Keratinocyte (primary cell): ENCODE results near the gene ACBD3. TPM values are rescaled to one million over a fixed set of nuclear protein-coding genes. Genes with fewer than 3 reads are reported as not detected.

Experiments
- DNase-seq: peaks from one replicate; pipeline ENCODE4 v3.0.0-alpha.2; 2011; ENCODE audit warnings: low read depth, missing footprints, low spot score
- FAIRE-seq: peaks from 2 replicates; lab custom pipeline; 2011; peaks lifted over from hg19 to GRCh38; lab: Jason Lieb, UNC
- H2AFZ ChIP-seq: 2 replicates; pipeline ENCODE4 v1.6.0; 2012; ENCODE audit warnings: low read length, control low read depth, inconsistent platforms; ENCODE audit not compliant: control insufficient read depth
- H3K27ac ChIP-seq: 2 replicates; pipeline ENCODE4 v1.5.1; 2011; ENCODE audit warnings: low read length; ENCODE audit not compliant: control insufficient read depth, insufficient read depth
- H3K27me3 ChIP-seq: 3 replicates; pipeline ENCODE4 v1.6.0; 2011; ENCODE audit warnings: low read length; ENCODE audit not compliant: control insufficient read depth, insufficient read depth; ENCODE audit errors: extremely low read depth
- H3K36me3 ChIP-seq, 2 experiments: 2 replicates in 1 of 2; 3 replicates in 1 of 2; pipeline ENCODE4 v1.5.1; 2011; ENCODE audit warnings: low read length in 2 of 2, mild to moderate bottlenecking in 1 of 2; ENCODE audit not compliant: control insufficient read depth in 2 of 2, insufficient read depth in 2 of 2; ENCODE audit errors: extremely low read depth in 1 of 2
- H3K4me1 ChIP-seq: 3 replicates; pipeline ENCODE4 v1.5.1; 2011; ENCODE audit warnings: low read length; ENCODE audit not compliant: control insufficient read depth, insufficient read depth; ENCODE audit errors: extremely low read depth
- H3K4me2 ChIP-seq: 3 replicates; pipeline ENCODE4 v1.6.0; 2011; ENCODE audit warnings: low read depth, low read length; ENCODE audit not compliant: control insufficient read depth, insufficient read depth; ENCODE audit errors: extremely low read depth
- H3K4me3 ChIP-seq, 3 experiments: fragments of 200-600 bp in 1 of 3; sonication (generic) in 1 of 3; 2 replicates in 2 of 3; 3 replicates in 1 of 3; pipeline ENCODE4 v1.5.1; 2011 to 2016; ENCODE audit warnings: low read length in 3 of 3, mild to moderate bottlenecking in 3 of 3, control low read depth in 2 of 3, inconsistent platforms in 1 of 3, low read depth in 1 of 3, mixed read lengths in 1 of 3, mixed run types in 1 of 3, moderate library complexity in 1 of 3; ENCODE audit not compliant: control insufficient read depth in 2 of 3, insufficient read depth in 2 of 3; ENCODE audit errors: extremely low read depth in 1 of 3
- H3K79me2 ChIP-seq: 2 replicates; pipeline ENCODE4 v1.6.0; 2012; ENCODE audit warnings: low read length; ENCODE audit not compliant: control insufficient read depth, insufficient read depth
- H3K9ac ChIP-seq: 3 replicates; pipeline ENCODE4 v1.6.0; 2011; ENCODE audit warnings: low read length; ENCODE audit not compliant: control insufficient read depth, insufficient read depth; ENCODE audit errors: extremely low read depth
- H3K9me1 ChIP-seq: 3 replicates; pipeline ENCODE4 v1.6.0; 2011; ENCODE audit warnings: low read length; ENCODE audit not compliant: control insufficient read depth, insufficient read depth; ENCODE audit errors: extremely low read depth
- H3K9me3 ChIP-seq: 2 replicates; pipeline ENCODE4 v1.5.1; 2012; ENCODE audit warnings: low read depth, low read length; ENCODE audit not compliant: control insufficient read depth
- H4K20me1 ChIP-seq: 3 replicates; pipeline ENCODE4 v1.6.0; 2011; ENCODE audit warnings: low read length; ENCODE audit not compliant: control insufficient read depth, insufficient read depth; ENCODE audit errors: extremely low read depth
- CTCF ChIP-seq, 3 experiments: IDR thresholded peaks in 1 of 3; conservative IDR thresholded peaks in 1 of 3; optimal IDR thresholded peaks in 1 of 3; 2 replicates in 2 of 3; 3 replicates in 1 of 3; pipeline versions ENCODE3 to v1.5.1; 2011; ENCODE audit warnings: low read length in 3 of 3, mild to moderate bottlenecking in 3 of 3, moderate library complexity in 2 of 3, control low read depth in 1 of 3, inconsistent platforms in 1 of 3; ENCODE audit not compliant: insufficient read depth in 2 of 3; ENCODE audit errors: extremely low read depth in 1 of 3
- EZH2 ChIP-seq: IDR thresholded peaks from one replicate; pipeline ENCODE4 v1.6.1; 2012; ENCODE audit warnings: inconsistent platforms, mild to moderate bottlenecking, low read length, moderate library complexity
- dilution Hi-C: fragments of 300-500 bp; cut with MboI; formaldehyde crosslinking; loops from one replicate; pipeline ENCODE4 v1.7.0; 2020; ENCODE audit warnings: low sequenced_read_pairs; ENCODE audit not compliant: extremely low pct_ligation_motif_present
- polyA plus RNA-seq, 5 experiments: library from polyadenylated mRNA; depleted of rRNA in 3 of 5; stranded (reverse) in 3 of 5; stranded (forward) in 1 of 5; unstranded in 1 of 5; fragments of >200 nt; gene quantifications; 1 replicate in 1 of 5; 2 replicates in 3 of 5; 3 replicates in 1 of 5; pipeline versions ENCODE4 v1.2.1 to v1.2.3, GENCODE V29; 2011 to 2012; ENCODE audit warnings: missing spikeins in 2 of 5, low read depth in 1 of 5, low replicate concordance in 1 of 5

Gene ACBD3
- polyA plus RNA-seq, 1 donor (not counting 4 experiments of a cell fraction or from before 2014, with no cell fraction given) = 43.1 TPM

DNA sequence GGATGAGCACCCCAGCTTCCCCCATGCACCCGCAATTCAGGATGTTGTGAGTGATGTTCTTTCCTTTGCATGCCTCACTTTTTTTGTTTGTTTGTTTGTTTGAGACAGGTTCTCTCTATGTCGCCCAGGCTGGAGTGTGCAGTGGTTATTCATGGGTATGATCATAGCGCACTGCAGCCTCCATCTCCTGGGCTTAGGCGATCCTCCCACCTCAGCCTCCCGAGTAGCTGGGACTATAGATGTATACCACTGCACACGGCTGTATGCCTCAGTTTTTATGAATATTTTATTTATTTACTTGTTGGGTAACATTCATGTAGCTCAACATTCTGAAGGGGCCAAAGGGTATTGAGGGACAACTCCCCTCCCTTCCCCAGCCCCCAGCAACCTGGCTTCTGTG is 69.2 kb downstream of the ACBD3 start:
- no peaks in the 10 kb centered on the region for H4K20me1 ChIP-seq
- H3K9me1 ChIP-seq = no peaks in the 10 kb centered on the region
- DNase-seq (no peak), FAIRE-seq (no peak)
- TF ChIP-seq CTCF (optimal IDR thresholded peaks at IDR 0.05 in 1 of 3, IDR thresholded peaks at IDR 0.05 in 1 of 3, conservative IDR thresholded peaks at IDR 0.05 in 1 of 3; ENCODE audit: extremely low read depth in 1 of 3, insufficient read depth in 2 of 3, low read length in 3 of 3) (no peak), EZH2 (no peak)
- no peak overlapping the region for H3K27ac ChIP-seq
- H3K9ac ChIP-seq = no peak overlapping the region
- H3K9me3 ChIP-seq = no peaks in the 10 kb centered on the region
- no peak overlapping the region for H2AFZ ChIP-seq
- peaks cover 3% of the 10 kb centered on the region for H3K4me1 ChIP-seq
- H3K36me3 ChIP-seq = no peaks in the 10 kb centered on the region
- H3K4me3 ChIP-seq = no peak overlapping the region
- dilution Hi-C loops = no loop called here
- H3K79me2 ChIP-seq = no peaks in the 10 kb centered on the region
- no peak overlapping the region for H3K4me2 ChIP-seq
- no peaks in the 10 kb centered on the region for H3K27me3 ChIP-seq

GRCh38 chr1:226116673-226117072 is 69.9 kb downstream of the ACBD3 start:
- H3K4me3 ChIP-seq = no peak overlapping the region
- H4K20me1 ChIP-seq = no peaks in the 10 kb centered on the region
- H3K9ac ChIP-seq = no peak overlapping the region
- H3K9me1 ChIP-seq = no peaks in the 10 kb centered on the region
- H3K9me3 ChIP-seq = no peaks in the 10 kb centered on the region
- no peak overlapping the region for H3K27ac ChIP-seq
- no peak for DNase-seq
- no peak overlapping the region for H3K4me2 ChIP-seq
- H3K27me3 ChIP-seq = no peaks in the 10 kb centered on the region
- FAIRE-seq = no peak
- H3K4me1 ChIP-seq = peaks cover 2% of the 10 kb centered on the region
- dilution Hi-C loops = no loop called here
- H3K79me2 ChIP-seq = no peaks in the 10 kb centered on the region
- TF ChIP-seq EZH2 (no peak), CTCF (optimal IDR thresholded peaks at IDR 0.05 in 1 of 3, IDR thresholded peaks at IDR 0.05 in 1 of 3, conservative IDR thresholded peaks at IDR 0.05 in 1 of 3; ENCODE audit: extremely low read depth in 1 of 3, insufficient read depth in 2 of 3, low read length in 3 of 3) (no peak)
- H3K36me3 ChIP-seq = no peaks in the 10 kb centered on the region
- no peak overlapping the region for H2AFZ ChIP-seq
